Measurements from ENCODE around the gene TEX48. TPM values are rescaled to one million over a fixed set of nuclear protein-coding genes. Genes with fewer than 3 reads are reported as not detected.

TEX48 gene
- total RNA-seq, 6 donors from 2014 or later, result not detected

GRCh38 chr9:114684036-114684435 lies 2.0 kb upstream of the TEX48 start:
- WGBS, 2 donors, result 83 to 88% methylated on average over 6 of the region's 6 CpGs
- no peak for ATAC-seq (ENCODE audit: low FRiP score in 2 of 2)
- Histone ChIP-seq H3K4me3 (no peak overlapping the region), H3K9me3 (no peaks in the 10 kb centered on the region), H3K36me3 (no peaks in the 10 kb centered on the region), H3K27me3 (no peaks in the 10 kb centered on the region), H3K27ac (no peak overlapping the region), H3K4me1 (no peaks in the 10 kb centered on the region)
- DNase-seq, result no peak
- TF ChIP-seq POLR2AphosphoS5 (IDR thresholded peaks at IDR 0.05) (no peak), EP300 (IDR thresholded peaks at IDR 0.05) (no peak), POLR2A (IDR thresholded peaks at IDR 0.05) (no peak), CTCF (IDR thresholded peaks at IDR 0.05) (no peak)

- 81 to 85% methylated on average over 3 of the region's 3 CpGs for WGBS, 2 donors
- no peaks in the 10 kb centered on the region for H3K27me3 ChIP-seq
- H3K36me3 ChIP-seq, result no peaks in the 10 kb centered on the region
- no peak overlapping the region for H3K4me3 ChIP-seq
- DNase-seq, result no peak
- ATAC-seq (ENCODE audit: low FRiP score in 2 of 2), result no peak
- H3K9me3 ChIP-seq, result no peaks in the 10 kb centered on the region
- H3K27ac ChIP-seq, result no peak overlapping the region
- no peak for TF ChIP-seq EP300 (IDR thresholded peaks at IDR 0.05)
- no peak for TF ChIP-seq POLR2AphosphoS5 (IDR thresholded peaks at IDR 0.05)
- TF ChIP-seq CTCF (IDR thresholded peaks at IDR 0.05), result no peak
- TF ChIP-seq POLR2A (IDR thresholded peaks at IDR 0.05), result no peak
- no peaks in the 10 kb centered on the region for H3K4me1 ChIP-seq
These were observed 854 bp upstream of the TEX48 start for GRCh38 chr9:114682846-114683245.

- TF ChIP-seq CTCF (IDR thresholded peaks at IDR 0.05), result no peak
- H3K4me1 ChIP-seq, result peaks cover 0 to 5% (median 0%) of the 10 kb centered on the region in 4 donors
- ATAC-seq (ENCODE audit: low FRiP score in 2 of 2) (no peak), DNase-seq (no peak)
- no peaks in the 10 kb centered on the region for H3K9me3 ChIP-seq
- WGBS, 2 donors, result 75 to 85% methylated on average over 8 of the region's 8 CpGs
- H3K27me3 ChIP-seq, result no peaks in the 10 kb centered on the region
- no peak overlapping the region for H3K27ac ChIP-seq
- no peak overlapping the region for H3K4me3 ChIP-seq
- H3K36me3 ChIP-seq, result no peaks in the 10 kb centered on the region
These were observed 1.6 kb downstream of the TEX48 start for GRCh38 chr9:114680259-114681001.

GRCh38 chr9:114678795-114679194 lies 3.2 kb downstream of the TEX48 start:
- TF ChIP-seq EP300 (IDR thresholded peaks at IDR 0.05) (no peak), POLR2AphosphoS5 (IDR thresholded peaks at IDR 0.05) (no peak), CTCF (IDR thresholded peaks at IDR 0.05) (no peak), POLR2A (IDR thresholded peaks at IDR 0.05) (no peak)
- H3K27me3 ChIP-seq, result no peaks in the 10 kb centered on the region
- H3K27ac ChIP-seq, result no peak overlapping the region
- H3K9me3 ChIP-seq, result no peaks in the 10 kb centered on the region
- peaks cover 0 to 5% (median 0%) of the 10 kb centered on the region in 4 donors for H3K4me1 ChIP-seq
- ATAC-seq (ENCODE audit: low FRiP score in 2 of 2) (no peak), DNase-seq (no peak)
- no peaks in the 10 kb centered on the region for H3K36me3 ChIP-seq
- H3K4me3 ChIP-seq, result no peak overlapping the region

- DNase-seq (no peak), ATAC-seq (ENCODE audit: low FRiP score in 2 of 2) (no peak)
- no peaks in the 10 kb centered on the region for H3K27me3 ChIP-seq
- peaks cover 0 to 5% (median 0%) of the 10 kb centered on the region in 4 donors for H3K4me1 ChIP-seq
- no peaks in the 10 kb centered on the region for H3K36me3 ChIP-seq
- H3K4me3 ChIP-seq, result no peak overlapping the region
- H3K27ac ChIP-seq, result no peak overlapping the region
- WGBS, 2 donors, result 55 to 61% methylated on average over 3 of the region's 3 CpGs
- TF ChIP-seq POLR2A (IDR thresholded peaks at IDR 0.05) (no peak), EP300 (IDR thresholded peaks at IDR 0.05) (no peak), POLR2AphosphoS5 (IDR thresholded peaks at IDR 0.05) (no peak), CTCF (IDR thresholded peaks at IDR 0.05) (no peak)
- H3K9me3 ChIP-seq, result no peaks in the 10 kb centered on the region
These were observed 3.9 kb downstream of the TEX48 start for GRCh38 chr9:114678130-114678529.
